OCI-LY1 (cell line): ENCODE measurements around the gene SLC8A1.

Experiments used
- EZH2 ChIP-seq: fragments of 200-600 bp; sonication (generic), shearing (Covaris generic); IDR thresholded peaks from 2 replicates; pipeline ENCODE4 v1.8.0; 2017; ENCODE audit warnings: borderline replicate concordance, mixed run types, mild to moderate bottlenecking, antibody characterized with exemption, low read length, moderate library complexity, mixed read lengths
- TF ChIP-seq, protein P1 (sequence below): fragments of 200-600 bp; sonication (generic), shearing (Covaris generic); IDR thresholded peaks from 2 replicates; pipeline ENCODE4 v1.5.1; 2017; ENCODE audit warnings: mild to moderate bottlenecking, antibody characterized with exemption, low read length, moderate library complexity, mixed read lengths

DNA sequence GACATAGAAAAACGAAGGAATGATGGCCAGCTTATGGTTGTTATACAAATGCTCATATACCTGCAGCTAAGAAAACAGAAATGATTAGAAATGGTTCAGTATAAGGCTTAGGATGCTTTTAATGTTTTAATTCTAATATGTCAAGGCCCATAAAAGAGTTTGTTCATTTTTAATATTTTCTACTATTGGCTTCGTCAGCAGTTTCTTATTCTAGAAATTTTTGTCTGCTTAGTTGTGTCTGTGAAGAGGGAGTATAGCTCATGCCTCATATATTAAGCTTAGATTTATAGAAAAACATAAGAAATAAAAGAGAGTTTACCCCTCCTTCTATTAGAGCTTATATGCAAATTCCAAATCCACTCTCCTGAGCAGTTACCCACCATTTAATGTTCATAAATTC, 292.6 kb downstream of the SLC8A1 start:
- TF ChIP-seq, protein P1, sequence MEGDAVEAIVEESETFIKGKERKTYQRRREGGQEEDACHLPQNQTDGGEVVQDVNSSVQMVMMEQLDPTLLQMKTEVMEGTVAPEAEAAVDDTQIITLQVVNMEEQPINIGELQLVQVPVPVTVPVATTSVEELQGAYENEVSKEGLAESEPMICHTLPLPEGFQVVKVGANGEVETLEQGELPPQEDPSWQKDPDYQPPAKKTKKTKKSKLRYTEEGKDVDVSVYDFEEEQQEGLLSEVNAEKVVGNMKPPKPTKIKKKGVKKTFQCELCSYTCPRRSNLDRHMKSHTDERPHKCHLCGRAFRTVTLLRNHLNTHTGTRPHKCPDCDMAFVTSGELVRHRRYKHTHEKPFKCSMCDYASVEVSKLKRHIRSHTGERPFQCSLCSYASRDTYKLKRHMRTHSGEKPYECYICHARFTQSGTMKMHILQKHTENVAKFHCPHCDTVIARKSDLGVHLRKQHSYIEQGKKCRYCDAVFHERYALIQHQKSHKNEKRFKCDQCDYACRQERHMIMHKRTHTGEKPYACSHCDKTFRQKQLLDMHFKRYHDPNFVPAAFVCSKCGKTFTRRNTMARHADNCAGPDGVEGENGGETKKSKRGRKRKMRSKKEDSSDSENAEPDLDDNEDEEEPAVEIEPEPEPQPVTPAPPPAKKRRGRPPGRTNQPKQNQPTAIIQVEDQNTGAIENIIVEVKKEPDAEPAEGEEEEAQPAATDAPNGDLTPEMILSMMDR, result no peak
- no peak for TF ChIP-seq EZH2
